GM21619 (cell line): ENCODE data around the gene GABARAPL1.
A peak's percentile ranks its signal among the peaks of the same experiment; 100 is the strongest.
"Not testable (repeated sequence)": the region's sequence is repeated elsewhere in the genome, so short reads cannot be mapped to it uniquely, and the experiment has no call there.

Source experiments
- ATAC-seq: cut with Tn5 transposase; IDR thresholded peaks from one replicate; pipeline ENCODE4 v1.9.1; 2021; ENCODE audit not compliant: unreplicated experiment

Gene GABARAPL1

GRCh38 chr12:10197879-10198278 lies 14.8 kb upstream of the GABARAPL1 start:
- no peak for ATAC-seq

GRCh38 chr12:10204495-10204894 lies 8.2 kb upstream of the GABARAPL1 start:
- not testable (repeated sequence) for ATAC-seq

- ATAC-seq = no peak
Observed at GRCh38 chr12:10205220-10205807, 7.4 kb upstream of the GABARAPL1 start.

GRCh38 chr12:10207136-10207535 lies 5.5 kb upstream of the GABARAPL1 start:
- no peak for ATAC-seq

GRCh38 chr12:10210225-10210624 lies 2.5 kb upstream of the GABARAPL1 start:
- no peak for ATAC-seq

- ATAC-seq = no peak
Observed at GRCh38 chr12:10211101-10211939, 1.4 kb upstream of the GABARAPL1 start.

- peak; percentile 68 for ATAC-seq
Observed at GRCh38 chr12:10211940-10212738, 538 bp upstream of the GABARAPL1 start.

- peak; percentile 48 for ATAC-seq
Observed at GRCh38 chr12:10213168-10214135, 775 bp downstream of the GABARAPL1 start.

- ATAC-seq = no peak
Observed at GRCh38 chr12:10214136-10214894, 1.6 kb downstream of the GABARAPL1 start.

- no peak for ATAC-seq
Observed at GRCh38 chr12:10214895-10215267, 2.2 kb downstream of the GABARAPL1 start.

- no peak for ATAC-seq
Observed at GRCh38 chr12:10215436-10215835, 2.8 kb downstream of the GABARAPL1 start.

- ATAC-seq = not testable (repeated sequence)
Observed at GRCh38 chr12:10215946-10216345, 3.3 kb downstream of the GABARAPL1 start.

GRCh38 chr12:10218021-10218420 lies 5.3 kb downstream of the GABARAPL1 start:
- no peak for ATAC-seq

- no peak for ATAC-seq
Observed at GRCh38 chr12:10220398-10221077, 7.9 kb downstream of the GABARAPL1 start.

GRCh38 chr12:10221846-10222245 lies 9.2 kb downstream of the GABARAPL1 start:
- no peak for ATAC-seq

- ATAC-seq = no peak
Observed at GRCh38 chr12:10223208-10223607, 10.5 kb downstream of the GABARAPL1 start.

GRCh38 chr12:10225426-10225825 lies 12.7 kb downstream of the GABARAPL1 start:
- not testable (repeated sequence) for ATAC-seq

- ATAC-seq = no peak
Observed at GRCh38 chr12:10226086-10226485, 13.4 kb downstream of the GABARAPL1 start.

GRCh38 chr12:10226731-10227130 lies 14.1 kb downstream of the GABARAPL1 start:
- ATAC-seq = no peak
